ENCODE results near the gene IDS.
"Not testable (repeated sequence)": the region's sequence is repeated elsewhere in the genome, so short reads cannot be mapped to it uniquely, and the experiment has no call there.

- not testable (repeated sequence) for TF ChIP-seq CTCF (IDR thresholded peaks at IDR 0.05; ENCODE audit: low read depth, low read length, missing input control); REST (IDR thresholded peaks at IDR 0.05); SP1 (IDR thresholded peaks at IDR 0.05); RAD21 (IDR thresholded peaks at IDR 0.05); HNF4G (IDR thresholded peaks at IDR 0.05)
Observed at GRCh38 chrX:149488411-149489052, 16.6 kb downstream of the IDS start.
